Hepatocyte (in vitro differentiated cells): Measurements from ENCODE around the gene ZPR1. TPM values are rescaled to one million over a fixed set of nuclear protein-coding genes. Genes with fewer than 3 reads are reported as not detected.
A peak's percentile ranks its signal among the peaks of the same experiment; 100 is the strongest.

ENCODE experiments used
- DNase-seq: peaks from one replicate; pipeline ENCODE4 v3.0.0-alpha.2; 2016; ENCODE audit warnings: low spot score
- H2AFZ ChIP-seq: fragments of 200-600 bp; sonication (generic); 2 replicates; pipeline ENCODE4 v1.6.0; 2016; ENCODE audit warnings: antibody characterized with exemption, mild to moderate bottlenecking
- H3K27ac ChIP-seq: fragments of 200-600 bp; sonication (generic); 2 replicates; pipeline ENCODE4 v1.5.1; 2016; ENCODE audit warnings: mild to moderate bottlenecking
- H3K27me3 ChIP-seq: fragments of 200-600 bp; sonication (generic); 2 replicates; pipeline ENCODE4 v1.6.1; 2016
- H3K36me3 ChIP-seq: fragments of 200-600 bp; sonication (generic); replicated peaks from 2 replicates; pipeline ENCODE4 v1.5.1; 2016; ENCODE audit warnings: low read depth; ENCODE audit not compliant: insufficient read depth
- H3K4me1 ChIP-seq: fragments of 200-600 bp; sonication (generic); 2 replicates; pipeline ENCODE4 v1.5.1; 2016; ENCODE audit warnings: mild to moderate bottlenecking, moderate library complexity; ENCODE audit not compliant: insufficient read depth
- H3K4me2 ChIP-seq: fragments of 200-600 bp; sonication (generic); 2 replicates; pipeline ENCODE4 v1.6.0; 2016
- H3K4me3 ChIP-seq: fragments of 200-600 bp; sonication (generic); 2 replicates; pipeline ENCODE4 v1.5.1; 2016; ENCODE audit warnings: mild to moderate bottlenecking
- H3K79me2 ChIP-seq: fragments of 200-600 bp; sonication (generic); 2 replicates; pipeline ENCODE4 v1.6.0; 2017; ENCODE audit warnings: mild to moderate bottlenecking
- H3K9me2 ChIP-seq: fragments of 200-600 bp; sonication (generic); replicated peaks from 2 replicates; pipeline ENCODE4 v1.6.0; 2017; ENCODE audit warnings: mild to moderate bottlenecking; ENCODE audit not compliant: insufficient read depth
- H3K9me3 ChIP-seq: fragments of 200-600 bp; sonication (generic); 2 replicates; pipeline ENCODE4 v1.5.1; 2016; ENCODE audit warnings: low read depth, mild to moderate bottlenecking
- H4K20me1 ChIP-seq: fragments of 200-600 bp; sonication (generic); 2 replicates; pipeline ENCODE4 v1.6.0; 2016; ENCODE audit warnings: mild to moderate bottlenecking; ENCODE audit not compliant: insufficient read depth, poor library complexity, severe bottlenecking
- EZH2 ChIP-seq: fragments of 200-600 bp; sonication (generic); IDR thresholded peaks from 2 replicates; pipeline ENCODE4 v1.6.1; 2016; ENCODE audit warnings: antibody characterized with exemption, mild to moderate bottlenecking, borderline replicate concordance
- EZH2phosphoT487 ChIP-seq: fragments of 200-600 bp; sonication (generic); IDR thresholded peaks from one replicate; pipeline ENCODE4 v1.6.1; 2018; ENCODE audit warnings: antibody characterized with exemption, mild to moderate bottlenecking, low read depth, moderate library complexity; ENCODE audit not compliant: unreplicated experiment, severe bottlenecking
- WGBS: methylation state at CpG from one replicate; pipeline ENCODE4 v1.1.6; 2016; ENCODE audit warnings: low lambda C conversion rate; ENCODE audit errors: missing lambda C conversion rate; 5-methylcytosine and 5-hydroxymethylcytosine counted together
- polyA plus RNA-seq: library from polyadenylated mRNA; unstranded; fragments of >200 nt; fragmentation: Nextera tagmentation; extraction: Ambion mirVana; gene quantifications from 2 replicates; pipeline ENCODE4 v1.2.1, GENCODE V29; 2016
- total RNA-seq: library from RNA; depleted of rRNA; stranded (reverse); fragments of >200 nt; gene quantifications from 2 replicates; pipeline ENCODE4 v1.2.3, GENCODE V29; 2014
- TF ChIP-seq, protein P1 (sequence below): fragments of 200-600 bp; sonication (generic); IDR thresholded peaks from 2 replicates; pipeline ENCODE4 v1.5.1; 2016; ENCODE audit warnings: antibody characterized with exemption, mild to moderate bottlenecking; ENCODE audit not compliant: poor library complexity

ZPR1 gene
- total and polyA plus RNA-seq, 2 experiments from 2014 or later = 38.6 to 50.1 TPM

- Histone ChIP-seq H3K4me3 (no peak overlapping the region), H4K20me1 (no peaks in the 10 kb centered on the region), H3K27me3 (no peaks in the 10 kb centered on the region), H3K36me3 (no peaks in the 10 kb centered on the region), H3K4me2 (no peak overlapping the region), H3K79me2 (no peaks in the 10 kb centered on the region), H3K9me3 (no peaks in the 10 kb centered on the region), H2AFZ (no peak overlapping the region), H3K9me2 (no peaks in the 10 kb centered on the region), H3K4me1 (peaks cover 13% of the 10 kb centered on the region), H3K27ac (no peak overlapping the region)
- 91% methylated on average over 9 of the region's 9 CpGs for WGBS
- TF ChIP-seq, protein P1, sequence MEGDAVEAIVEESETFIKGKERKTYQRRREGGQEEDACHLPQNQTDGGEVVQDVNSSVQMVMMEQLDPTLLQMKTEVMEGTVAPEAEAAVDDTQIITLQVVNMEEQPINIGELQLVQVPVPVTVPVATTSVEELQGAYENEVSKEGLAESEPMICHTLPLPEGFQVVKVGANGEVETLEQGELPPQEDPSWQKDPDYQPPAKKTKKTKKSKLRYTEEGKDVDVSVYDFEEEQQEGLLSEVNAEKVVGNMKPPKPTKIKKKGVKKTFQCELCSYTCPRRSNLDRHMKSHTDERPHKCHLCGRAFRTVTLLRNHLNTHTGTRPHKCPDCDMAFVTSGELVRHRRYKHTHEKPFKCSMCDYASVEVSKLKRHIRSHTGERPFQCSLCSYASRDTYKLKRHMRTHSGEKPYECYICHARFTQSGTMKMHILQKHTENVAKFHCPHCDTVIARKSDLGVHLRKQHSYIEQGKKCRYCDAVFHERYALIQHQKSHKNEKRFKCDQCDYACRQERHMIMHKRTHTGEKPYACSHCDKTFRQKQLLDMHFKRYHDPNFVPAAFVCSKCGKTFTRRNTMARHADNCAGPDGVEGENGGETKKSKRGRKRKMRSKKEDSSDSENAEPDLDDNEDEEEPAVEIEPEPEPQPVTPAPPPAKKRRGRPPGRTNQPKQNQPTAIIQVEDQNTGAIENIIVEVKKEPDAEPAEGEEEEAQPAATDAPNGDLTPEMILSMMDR = no peak
- TF ChIP-seq EZH2phosphoT487 (no peak), EZH2 (no peak)
- no peak for DNase-seq
Observed at GRCh38 chr11:116819049-116819448, 31.2 kb upstream of the ZPR1 start.

- no peak overlapping the region for H3K4me2 ChIP-seq
- peak overlapping the region; percentile 52 for H3K27ac ChIP-seq
- H3K9me3 ChIP-seq = no peaks in the 10 kb centered on the region
- H2AFZ ChIP-seq = no peak overlapping the region
- no peaks in the 10 kb centered on the region for H3K79me2 ChIP-seq
- WGBS = 89% methylated on average over 6 of the region's 6 CpGs
- H3K4me3 ChIP-seq = no peak overlapping the region
- no peaks in the 10 kb centered on the region for H3K27me3 ChIP-seq
- H3K9me2 ChIP-seq = no peaks in the 10 kb centered on the region
- H4K20me1 ChIP-seq = no peaks in the 10 kb centered on the region
- no peak for TF ChIP-seq EZH2
- no peak for TF ChIP-seq EZH2phosphoT487
- TF ChIP-seq, protein P1 = no peak
- DNase-seq = no peak
- H3K4me1 ChIP-seq = peaks cover 10% of the 10 kb centered on the region
- no peaks in the 10 kb centered on the region for H3K36me3 ChIP-seq
Observed at GRCh38 chr11:116814502-116814901, 26.7 kb upstream of the ZPR1 start.

- no peaks in the 10 kb centered on the region for H3K79me2 ChIP-seq
- DNase-seq = no peak
- TF ChIP-seq EZH2 (no peak), EZH2phosphoT487 (no peak)
- TF ChIP-seq, protein P1 = no peak
- WGBS = 70% methylated on average over 5 of the region's 5 CpGs
- no peaks in the 10 kb centered on the region for H3K36me3 ChIP-seq
- peak overlapping the region; percentile 52 for H3K27ac ChIP-seq
- H3K9me2 ChIP-seq = no peaks in the 10 kb centered on the region
- H3K9me3 ChIP-seq = no peaks in the 10 kb centered on the region
- no peaks in the 10 kb centered on the region for H4K20me1 ChIP-seq
- H3K4me3 ChIP-seq = no peak overlapping the region
- no peak overlapping the region for H3K4me2 ChIP-seq
- no peak overlapping the region for H2AFZ ChIP-seq
- H3K27me3 ChIP-seq = no peaks in the 10 kb centered on the region
- peaks cover 10% of the 10 kb centered on the region for H3K4me1 ChIP-seq
Observed at GRCh38 chr11:116813781-116814471, 26.1 kb upstream of the ZPR1 start.
